ENCODE results near the gene MAPK14.

- TF ChIP-seq POLR2A (IDR thresholded peaks at IDR 0.05) (no peak), POLR2AphosphoS5 (IDR thresholded peaks at IDR 0.05) (no peak)
Measured at GRCh38 chr6:36120539-36120938, 92.9 kb downstream of the MAPK14 start.
